SK-N-SH treated with all-trans-retinoic acid at 6 μM for 48 hours (cell line): ENCODE data around the gene RASL12.

ENCODE experiments used
- CSDC2 ChIP-seq: fragments of 250-450 bp; sonication (Bioruptor Pico); IDR thresholded peaks from 2 replicates; pipeline ENCODE4 v1.5.0; 2020; ENCODE audit warnings: mild to moderate bottlenecking, moderate library complexity
- GLIS3 ChIP-seq: fragments of 250-450 bp; sonication (Bioruptor Pico); IDR thresholded peaks from 2 replicates; pipeline ENCODE4 v1.5.0; 2020; ENCODE audit warnings: mild to moderate bottlenecking, moderate library complexity
- PPARA ChIP-seq: fragments of 250-450 bp; sonication (Bioruptor Pico); IDR thresholded peaks from 2 replicates; pipeline ENCODE4 v1.5.0; 2020; ENCODE audit warnings: mild to moderate bottlenecking, borderline replicate concordance
- RARB ChIP-seq: fragments of 250-450 bp; sonication (Bioruptor Pico); IDR thresholded peaks from 2 replicates; pipeline ENCODE4 v1.8.0; 2021; ENCODE audit warnings: mild to moderate bottlenecking, moderate library complexity
- ZFP30 ChIP-seq: fragments of 450-650 bp; formaldehyde crosslinking; IDR thresholded peaks from 2 replicates; pipeline ENCODE4 v1.5.0; 2022; ENCODE audit warnings: mild to moderate bottlenecking, moderate library complexity
- ZNF8 ChIP-seq: fragments of 450-650 bp; formaldehyde crosslinking; IDR thresholded peaks from 2 replicates; pipeline ENCODE4 v1.5.0; 2020; ENCODE audit warnings: mild to moderate bottlenecking, moderate library complexity
- TF ChIP-seq, protein P1 (sequence below): fragments of 250-450 bp; sonication (Bioruptor Pico); IDR thresholded peaks from 2 replicates; pipeline ENCODE4 v1.5.0; 2020; ENCODE audit warnings: mild to moderate bottlenecking, moderate library complexity
- TF ChIP-seq, protein P2 (sequence below): fragments of 250-450 bp; sonication (Bioruptor Pico); IDR thresholded peaks from 2 replicates; pipeline ENCODE4 v1.8.0; 2020; ENCODE audit warnings: mild to moderate bottlenecking, moderate library complexity, borderline replicate concordance
- TF ChIP-seq, protein P3 (sequence below): fragments of 250-450 bp; sonication (Bioruptor Pico); IDR thresholded peaks from 2 replicates; pipeline ENCODE4 v1.5.1; 2020; ENCODE audit warnings: low read depth, mild to moderate bottlenecking, moderate library complexity
- TF ChIP-seq, protein P4 (sequence below): fragments of 250-450 bp; sonication (Bioruptor Pico); IDR thresholded peaks from 2 replicates; pipeline ENCODE4 v1.5.1; 2021; ENCODE audit warnings: mild to moderate bottlenecking, moderate library complexity

DNA sequence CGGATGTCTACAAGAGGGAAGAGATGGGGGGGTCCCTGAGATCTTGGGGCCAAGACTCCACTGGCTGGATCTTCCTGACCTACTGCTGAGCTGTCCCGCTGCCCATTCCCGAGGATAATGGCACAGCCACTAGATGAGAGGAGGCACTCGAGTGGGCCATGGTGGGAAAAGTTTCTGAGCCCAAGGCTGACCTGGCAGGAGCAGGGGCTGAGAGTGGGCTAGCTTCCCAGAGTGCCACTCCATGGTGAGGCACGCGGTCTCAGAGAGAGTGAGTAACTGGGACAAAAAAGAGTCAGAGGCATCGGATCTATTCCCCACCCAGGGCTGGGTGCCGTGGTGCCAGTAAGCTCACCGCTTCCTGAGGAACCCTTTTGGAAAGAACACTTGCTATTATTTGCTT, 11.7 kb downstream of the RASL12 start:
- TF ChIP-seq RARB (no peak), PPARA (CRISPR knock-in tag) (no peak), ZNF8 (CRISPR knock-in tag) (no peak), CSDC2 (no peak), ZFP30 (CRISPR knock-in tag) (no peak), GLIS3 (CRISPR knock-in tag) (no peak)
- TF ChIP-seq, protein P1, sequence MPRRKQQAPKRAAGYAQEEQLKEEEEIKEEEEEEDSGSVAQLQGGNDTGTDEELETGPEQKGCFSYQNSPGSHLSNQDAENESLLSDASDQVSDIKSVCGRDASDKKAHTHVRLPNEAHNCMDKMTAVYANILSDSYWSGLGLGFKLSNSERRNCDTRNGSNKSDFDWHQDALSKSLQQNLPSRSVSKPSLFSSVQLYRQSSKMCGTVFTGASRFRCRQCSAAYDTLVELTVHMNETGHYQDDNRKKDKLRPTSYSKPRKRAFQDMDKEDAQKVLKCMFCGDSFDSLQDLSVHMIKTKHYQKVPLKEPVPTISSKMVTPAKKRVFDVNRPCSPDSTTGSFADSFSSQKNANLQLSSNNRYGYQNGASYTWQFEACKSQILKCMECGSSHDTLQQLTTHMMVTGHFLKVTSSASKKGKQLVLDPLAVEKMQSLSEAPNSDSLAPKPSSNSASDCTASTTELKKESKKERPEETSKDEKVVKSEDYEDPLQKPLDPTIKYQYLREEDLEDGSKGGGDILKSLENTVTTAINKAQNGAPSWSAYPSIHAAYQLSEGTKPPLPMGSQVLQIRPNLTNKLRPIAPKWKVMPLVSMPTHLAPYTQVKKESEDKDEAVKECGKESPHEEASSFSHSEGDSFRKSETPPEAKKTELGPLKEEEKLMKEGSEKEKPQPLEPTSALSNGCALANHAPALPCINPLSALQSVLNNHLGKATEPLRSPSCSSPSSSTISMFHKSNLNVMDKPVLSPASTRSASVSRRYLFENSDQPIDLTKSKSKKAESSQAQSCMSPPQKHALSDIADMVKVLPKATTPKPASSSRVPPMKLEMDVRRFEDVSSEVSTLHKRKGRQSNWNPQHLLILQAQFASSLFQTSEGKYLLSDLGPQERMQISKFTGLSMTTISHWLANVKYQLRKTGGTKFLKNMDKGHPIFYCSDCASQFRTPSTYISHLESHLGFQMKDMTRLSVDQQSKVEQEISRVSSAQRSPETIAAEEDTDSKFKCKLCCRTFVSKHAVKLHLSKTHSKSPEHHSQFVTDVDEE (CRISPR knock-in tag), result no peak
- TF ChIP-seq, protein P2, sequence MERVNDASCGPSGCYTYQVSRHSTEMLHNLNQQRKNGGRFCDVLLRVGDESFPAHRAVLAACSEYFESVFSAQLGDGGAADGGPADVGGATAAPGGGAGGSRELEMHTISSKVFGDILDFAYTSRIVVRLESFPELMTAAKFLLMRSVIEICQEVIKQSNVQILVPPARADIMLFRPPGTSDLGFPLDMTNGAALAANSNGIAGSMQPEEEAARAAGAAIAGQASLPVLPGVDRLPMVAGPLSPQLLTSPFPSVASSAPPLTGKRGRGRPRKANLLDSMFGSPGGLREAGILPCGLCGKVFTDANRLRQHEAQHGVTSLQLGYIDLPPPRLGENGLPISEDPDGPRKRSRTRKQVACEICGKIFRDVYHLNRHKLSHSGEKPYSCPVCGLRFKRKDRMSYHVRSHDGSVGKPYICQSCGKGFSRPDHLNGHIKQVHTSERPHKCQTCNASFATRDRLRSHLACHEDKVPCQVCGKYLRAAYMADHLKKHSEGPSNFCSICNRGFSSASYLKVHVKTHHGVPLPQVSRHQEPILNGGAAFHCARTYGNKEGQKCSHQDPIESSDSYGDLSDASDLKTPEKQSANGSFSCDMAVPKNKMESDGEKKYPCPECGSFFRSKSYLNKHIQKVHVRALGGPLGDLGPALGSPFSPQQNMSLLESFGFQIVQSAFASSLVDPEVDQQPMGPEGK (CRISPR knock-in tag), result no peak
- TF ChIP-seq, protein P3, sequence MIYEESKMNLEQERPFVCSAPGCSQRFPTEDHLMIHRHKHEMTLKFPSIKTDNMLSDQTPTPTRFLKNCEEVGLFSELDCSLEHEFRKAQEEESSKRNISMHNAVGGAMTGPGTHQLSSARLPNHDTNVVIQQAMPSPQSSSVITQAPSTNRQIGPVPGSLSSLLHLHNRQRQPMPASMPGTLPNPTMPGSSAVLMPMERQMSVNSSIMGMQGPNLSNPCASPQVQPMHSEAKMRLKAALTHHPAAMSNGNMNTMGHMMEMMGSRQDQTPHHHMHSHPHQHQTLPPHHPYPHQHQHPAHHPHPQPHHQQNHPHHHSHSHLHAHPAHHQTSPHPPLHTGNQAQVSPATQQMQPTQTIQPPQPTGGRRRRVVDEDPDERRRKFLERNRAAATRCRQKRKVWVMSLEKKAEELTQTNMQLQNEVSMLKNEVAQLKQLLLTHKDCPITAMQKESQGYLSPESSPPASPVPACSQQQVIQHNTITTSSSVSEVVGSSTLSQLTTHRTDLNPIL (CRISPR knock-in tag), result no peak
- TF ChIP-seq, protein P4, sequence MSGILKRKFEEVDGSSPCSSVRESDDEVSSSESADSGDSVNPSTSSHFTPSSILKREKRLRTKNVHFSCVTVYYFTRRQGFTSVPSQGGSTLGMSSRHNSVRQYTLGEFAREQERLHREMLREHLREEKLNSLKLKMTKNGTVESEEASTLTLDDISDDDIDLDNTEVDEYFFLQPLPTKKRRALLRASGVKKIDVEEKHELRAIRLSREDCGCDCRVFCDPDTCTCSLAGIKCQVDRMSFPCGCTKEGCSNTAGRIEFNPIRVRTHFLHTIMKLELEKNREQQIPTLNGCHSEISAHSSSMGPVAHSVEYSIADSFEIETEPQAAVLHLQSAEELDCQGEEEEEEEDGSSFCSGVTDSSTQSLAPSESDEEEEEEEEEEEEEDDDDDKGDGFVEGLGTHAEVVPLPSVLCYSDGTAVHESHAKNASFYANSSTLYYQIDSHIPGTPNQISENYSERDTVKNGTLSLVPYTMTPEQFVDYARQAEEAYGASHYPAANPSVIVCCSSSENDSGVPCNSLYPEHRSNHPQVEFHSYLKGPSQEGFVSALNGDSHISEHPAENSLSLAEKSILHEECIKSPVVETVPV (CRISPR knock-in tag), result no peak
